Measurements from ENCODE around the gene USP13.

The USP13 gene

GRCh38 chr3:179713643-179714090, 60.8 kb downstream of the USP13 start:
- peak overlapping the region; percentile 90 for H3K27ac ChIP-seq (ENCODE audit: low read length, poor library complexity, severe bottlenecking)
- WGBS: 71% methylated on average over 5 of the region's 6 CpGs
- no peak overlapping the region for H4K91ac ChIP-seq (ENCODE audit: low read length)
- no peaks in the 10 kb centered on the region for H3K27me3 ChIP-seq (ENCODE audit: control insufficient read depth in 1 of 2, insufficient read depth in 1 of 2, low read length in 2 of 2)
- peak overlapping the region; percentile 71 for H3K4me2 ChIP-seq (ENCODE audit: low read length, poor library complexity, severe bottlenecking)
- H3K9me3 ChIP-seq (ENCODE audit: control insufficient read depth, low read length): no peaks in the 10 kb centered on the region
- H3K4ac ChIP-seq (ENCODE audit: low read depth in 1 of 2, low read length in 2 of 2): no peak overlapping the region
- H3K79me1 ChIP-seq (replicated peaks; ENCODE audit: low read length, poor library complexity, severe bottlenecking): peaks cover 2% of the 10 kb centered on the region
- H3K4me1 ChIP-seq (ENCODE audit: control insufficient read depth, insufficient read depth, low read depth, low read length): peaks cover 20% of the 10 kb centered on the region
- no peak overlapping the region for H2AFZ ChIP-seq (ENCODE audit: low read depth, low read length)
- H2BK12ac ChIP-seq (ENCODE audit: low read length in 2 of 2): peak overlapping the region in 1 of 2 experiments; percentile 80
- no peak overlapping the region for H3K4me3 ChIP-seq (ENCODE audit: insufficient read depth in 1 of 2, low read depth in 1 of 2, low read length in 2 of 2)
- peak overlapping the region; percentile 90 for H2BK5ac ChIP-seq (ENCODE audit: low read depth, low read length, poor library complexity, severe bottlenecking)
- H3K14ac ChIP-seq (ENCODE audit: low read length in 2 of 2): no peak overlapping the region
- H3K36me3 ChIP-seq (ENCODE audit: control insufficient read depth in 1 of 2, insufficient read depth in 2 of 2, low read depth in 1 of 2, low read length in 2 of 2): peaks cover 2 to 24% of the 10 kb centered on the region in 2 experiments
- no peak overlapping the region for H2BK15ac ChIP-seq (ENCODE audit: low read depth, poor library complexity, severe bottlenecking)
- H4K8ac ChIP-seq (ENCODE audit: low read length): peak overlapping the region; percentile 14
- no peak overlapping the region for H3K9ac ChIP-seq (ENCODE audit: low read length)
- no peak overlapping the region for H3K23ac ChIP-seq (ENCODE audit: low read length in 2 of 2)
- peak overlapping the region; percentile 74 to 75 for H3K18ac ChIP-seq (ENCODE audit: low read depth in 1 of 2, low read length in 2 of 2)
- DNase-seq: peak; percentile 94
- H2BK120ac ChIP-seq (ENCODE audit: low read depth, low read length): no peak overlapping the region
- peak overlapping the region; percentile 94 for H2AK5ac ChIP-seq (ENCODE audit: low read length, severe bottlenecking)

GRCh38 chr3:179715582-179715981, 62.7 kb downstream of the USP13 start:
- H3K27ac ChIP-seq (ENCODE audit: low read length, poor library complexity, severe bottlenecking): peak overlapping the region; percentile 90
- H3K9me3 ChIP-seq (ENCODE audit: control insufficient read depth, low read length): no peaks in the 10 kb centered on the region
- WGBS: 84% methylated on average over 5 of the region's 7 CpGs
- H2BK15ac ChIP-seq (ENCODE audit: low read depth, poor library complexity, severe bottlenecking): no peak overlapping the region
- H3K14ac ChIP-seq (ENCODE audit: low read length in 2 of 2): no peak overlapping the region
- peaks cover 0 to 9% of the 10 kb centered on the region in 2 experiments for H3K36me3 ChIP-seq (ENCODE audit: control insufficient read depth in 1 of 2, insufficient read depth in 2 of 2, low read depth in 1 of 2, low read length in 2 of 2)
- peak overlapping the region; percentile 53 for H2AK5ac ChIP-seq (ENCODE audit: low read length, severe bottlenecking)
- no peak overlapping the region for H2BK12ac ChIP-seq (ENCODE audit: low read length in 2 of 2)
- peaks cover 25% of the 10 kb centered on the region for H3K4me1 ChIP-seq (ENCODE audit: control insufficient read depth, insufficient read depth, low read depth, low read length)
- no peak overlapping the region for H2AFZ ChIP-seq (ENCODE audit: low read depth, low read length)
- H3K23ac ChIP-seq (ENCODE audit: low read length in 2 of 2): no peak overlapping the region
- peak; percentile 31 for DNase-seq
- no peak overlapping the region for H3K9ac ChIP-seq (ENCODE audit: low read length)
- no peak overlapping the region for H3K4me3 ChIP-seq (ENCODE audit: insufficient read depth in 1 of 2, low read depth in 1 of 2, low read length in 2 of 2)
- H4K8ac ChIP-seq (ENCODE audit: low read length): no peak overlapping the region
- no peaks in the 10 kb centered on the region for H3K79me1 ChIP-seq (replicated peaks; ENCODE audit: low read length, poor library complexity, severe bottlenecking)
- no peak overlapping the region for H4K91ac ChIP-seq (ENCODE audit: low read length)
- H3K27me3 ChIP-seq (ENCODE audit: control insufficient read depth in 1 of 2, insufficient read depth in 1 of 2, low read length in 2 of 2): no peaks in the 10 kb centered on the region
- peak overlapping the region in 1 of 2 experiments; percentile 79 for H3K4ac ChIP-seq (ENCODE audit: low read depth in 1 of 2, low read length in 2 of 2)
- peak overlapping the region; percentile 34 for H3K4me2 ChIP-seq (ENCODE audit: low read length, poor library complexity, severe bottlenecking)
- H3K18ac ChIP-seq (ENCODE audit: low read depth in 1 of 2, low read length in 2 of 2): peak overlapping the region in 1 of 2 experiments; percentile 12
- H2BK5ac ChIP-seq (ENCODE audit: low read depth, low read length, poor library complexity, severe bottlenecking): peak overlapping the region; percentile 95
- H2BK120ac ChIP-seq (ENCODE audit: low read depth, low read length): no peak overlapping the region

GRCh38 chr3:179716226-179716625, 63.4 kb downstream of the USP13 start:
- Histone ChIP-seq H3K27me3 (ENCODE audit: control insufficient read depth in 1 of 2, insufficient read depth in 1 of 2, low read length in 2 of 2) (no peaks in the 10 kb centered on the region), H4K91ac (ENCODE audit: low read length) (no peak overlapping the region), H3K4ac (ENCODE audit: low read depth in 1 of 2, low read length in 2 of 2) (no peak overlapping the region), H3K4me2 (ENCODE audit: low read length, poor library complexity, severe bottlenecking) (no peak overlapping the region), H3K14ac (ENCODE audit: low read length in 2 of 2) (no peak overlapping the region), H3K18ac (ENCODE audit: low read depth in 1 of 2, low read length in 2 of 2) (no peak overlapping the region), H3K4me3 (ENCODE audit: insufficient read depth in 1 of 2, low read depth in 1 of 2, low read length in 2 of 2) (no peak overlapping the region), H4K8ac (ENCODE audit: low read length) (no peak overlapping the region), H3K27ac (ENCODE audit: low read length, poor library complexity, severe bottlenecking) (peak overlapping the region; percentile 90), H2AFZ (ENCODE audit: low read depth, low read length) (no peak overlapping the region), H2BK12ac (ENCODE audit: low read length in 2 of 2) (no peak overlapping the region), H2BK5ac (ENCODE audit: low read depth, low read length, poor library complexity, severe bottlenecking) (no peak overlapping the region), H2BK15ac (ENCODE audit: low read depth, poor library complexity, severe bottlenecking) (no peak overlapping the region), H2BK120ac (ENCODE audit: low read depth, low read length) (no peak overlapping the region), H2AK5ac (ENCODE audit: low read length, severe bottlenecking) (peak overlapping the region; percentile 78), H3K9me3 (ENCODE audit: control insufficient read depth, low read length) (no peaks in the 10 kb centered on the region), H3K9ac (ENCODE audit: low read length) (peak overlapping the region; percentile 70), H3K23ac (ENCODE audit: low read length in 2 of 2) (no peak overlapping the region), H3K4me1 (ENCODE audit: control insufficient read depth, insufficient read depth, low read depth, low read length) (peaks cover 24% of the 10 kb centered on the region), H3K79me1 (replicated peaks; ENCODE audit: low read length, poor library complexity, severe bottlenecking) (no peaks in the 10 kb centered on the region), H3K36me3 (ENCODE audit: control insufficient read depth in 1 of 2, insufficient read depth in 2 of 2, low read depth in 1 of 2, low read length in 2 of 2) (peaks cover under 1 to 7% of the 10 kb centered on the region in 2 experiments)
- no CpG with 5 or more reads among the region's 4 CpGs for WGBS
- no peak for DNase-seq

- Histone ChIP-seq H2BK12ac (ENCODE audit: low read length in 2 of 2) (no peak overlapping the region), H3K9ac (ENCODE audit: low read length) (peak overlapping the region; percentile 70), H3K23ac (ENCODE audit: low read length in 2 of 2) (no peak overlapping the region), H2BK120ac (ENCODE audit: low read depth, low read length) (no peak overlapping the region), H2BK5ac (ENCODE audit: low read depth, low read length, poor library complexity, severe bottlenecking) (no peak overlapping the region), H3K4me1 (ENCODE audit: control insufficient read depth, insufficient read depth, low read depth, low read length) (peaks cover 27% of the 10 kb centered on the region), H3K18ac (ENCODE audit: low read depth in 1 of 2, low read length in 2 of 2) (no peak overlapping the region), H3K9me3 (ENCODE audit: control insufficient read depth, low read length) (no peaks in the 10 kb centered on the region), H3K4me3 (ENCODE audit: insufficient read depth in 1 of 2, low read depth in 1 of 2, low read length in 2 of 2) (no peak overlapping the region), H4K91ac (ENCODE audit: low read length) (no peak overlapping the region), H2BK15ac (ENCODE audit: low read depth, poor library complexity, severe bottlenecking) (no peak overlapping the region), H2AFZ (ENCODE audit: low read depth, low read length) (no peak overlapping the region), H3K14ac (ENCODE audit: low read length in 2 of 2) (no peak overlapping the region), H3K27ac (ENCODE audit: low read length, poor library complexity, severe bottlenecking) (peak overlapping the region; percentile 90), H3K79me1 (replicated peaks; ENCODE audit: low read length, poor library complexity, severe bottlenecking) (no peaks in the 10 kb centered on the region), H3K4me2 (ENCODE audit: low read length, poor library complexity, severe bottlenecking) (no peak overlapping the region), H3K4ac (ENCODE audit: low read depth in 1 of 2, low read length in 2 of 2) (no peak overlapping the region), H3K36me3 (ENCODE audit: control insufficient read depth in 1 of 2, insufficient read depth in 2 of 2, low read depth in 1 of 2, low read length in 2 of 2) (peaks cover 5 to 8% of the 10 kb centered on the region in 2 experiments), H4K8ac (ENCODE audit: low read length) (no peak overlapping the region), H2AK5ac (ENCODE audit: low read length, severe bottlenecking) (no peak overlapping the region), H3K27me3 (ENCODE audit: control insufficient read depth in 1 of 2, insufficient read depth in 1 of 2, low read length in 2 of 2) (no peaks in the 10 kb centered on the region)
- DNase-seq: peak; percentile 59
- 88% methylated on average over 1 of the region's 2 CpGs for WGBS
Measured at GRCh38 chr3:179716811-179717210, 64.0 kb downstream of the USP13 start.

All from mesenchymal stem cell (in vitro differentiated cells and primary cell).